A549 (cell line): ENCODE measurements around the gene HMX2. TPM values are rescaled to one million over a fixed set of nuclear protein-coding genes. Genes with fewer than 3 reads are reported as not detected.

Experiments
- ATAC-seq, 2 experiments: fragments of 200-7000 bp in 1 of 2; fragments of >200 bp in 1 of 2; cut with Nextera tagmentation in 1 of 2; cut with Tn5 transposase in 1 of 2; 3 replicates each; pipeline versions ENCODE4 v1.8.0 to v1.9.1; 2018 to 2020; ENCODE audit warnings: mild to moderate bottlenecking in 1 of 2, moderate library complexity in 1 of 2
- CTCF ChIA-PET: fragments of 300-600 bp; sonication (Branson Sonifier 250); formaldehyde crosslinking; extraction: SDS; loops from one replicate; lab custom pipeline; 2021; ENCODE audit warnings: antibody characterized with exemption, inconsistent platforms; lab: Yijun Ruan, JAX
- POLR2A ChIA-PET: fragments of 350-600 bp; formaldehyde crosslinking; extraction: SDS; loops from one replicate; lab custom pipeline; 2021; ENCODE audit warnings: antibody characterized with exemption, inconsistent platforms; lab: Yijun Ruan, JAX
- DNase-seq, 2 experiments: peaks; one replicate each; pipeline versions ENCODE4 v3.0.0 to v3.0.0-alpha.2; 2011 to 2016; ENCODE audit warnings: low read depth in 1 of 2, low spot score in 1 of 2
- FAIRE-seq: peaks from 2 replicates; lab custom pipeline; 2011; peaks lifted over from hg19 to GRCh38; lab: Jason Lieb, UNC
- H3K27ac ChIP-seq, 2 experiments: fragments of >200 bp; sonication (Bioruptor Twin); formaldehyde crosslinking; 3 replicates each; pipeline ENCODE4 v1.5.1; 2016 to 2017
- H3K4me1 ChIP-seq: fragments of >200 bp; sonication (Bioruptor Twin); formaldehyde crosslinking; 3 replicates; pipeline ENCODE4 v1.6.1; 2016
- H3K4me2 ChIP-seq: fragments of >200 bp; sonication (Bioruptor Twin); formaldehyde crosslinking; 3 replicates; pipeline ENCODE4 v1.6.1; 2016
- H3K4me3 ChIP-seq: fragments of >200 bp; sonication (Bioruptor Twin); formaldehyde crosslinking; 3 replicates; pipeline ENCODE4 v1.5.1; 2016
- H3K9me3 ChIP-seq: fragments of >200 bp; sonication (Bioruptor Twin); formaldehyde crosslinking; 3 replicates; pipeline ENCODE4 v1.6.1; 2016
- BHLHE40 ChIP-seq: IDR thresholded peaks from 2 replicates; pipeline ENCODE4 v1.6.1; 2012; ENCODE audit warnings: low read depth, low read length, inconsistent platforms
- CBX2 ChIP-seq: fragments of 200-600 bp; sonication (generic); IDR thresholded peaks from 2 replicates; pipeline ENCODE4 v1.6.1; 2016; ENCODE audit warnings: low read depth, mild to moderate bottlenecking, borderline replicate concordance
- CHD2 ChIP-seq: fragments of 150-350 bp; IDR thresholded peaks from 2 replicates; pipeline ENCODE4 v1.6.1; 2014; ENCODE audit warnings: low read length; ENCODE audit not compliant: partially characterized antibody
- CHD4 ChIP-seq: fragments of 200-600 bp; sonication (generic); IDR thresholded peaks from 2 replicates; pipeline ENCODE4 v1.6.1; 2016; ENCODE audit warnings: antibody characterized with exemption, mild to moderate bottlenecking, borderline replicate concordance
- E2F6 ChIP-seq: IDR thresholded peaks from 2 replicates; pipeline ENCODE4 v1.6.1; 2012; ENCODE audit warnings: low read depth, borderline replicate concordance
- EHF ChIP-seq: fragments of 250-450 bp; sonication (Bioruptor Pico); IDR thresholded peaks from 2 replicates; pipeline ENCODE4 v1.5.0; 2020; ENCODE audit warnings: mild to moderate bottlenecking
- EHMT2 ChIP-seq: fragments of 200-600 bp; sonication (generic); IDR thresholded peaks from 2 replicates; pipeline ENCODE4 v1.6.1; 2016; ENCODE audit warnings: antibody characterized with exemption, low read depth, mild to moderate bottlenecking, moderate library complexity
- ESRRA ChIP-seq: fragments of 150-350 bp; IDR thresholded peaks from 2 replicates; pipeline ENCODE4 v1.6.1; 2014; ENCODE audit warnings: mild to moderate bottlenecking, low read length, borderline replicate concordance
- FOXS1 ChIP-seq: fragments of 250-450 bp; sonication (Bioruptor Pico); IDR thresholded peaks from 2 replicates; pipeline ENCODE4 v1.5.0; 2020; ENCODE audit warnings: mild to moderate bottlenecking, moderate library complexity
- GATA3 ChIP-seq: IDR thresholded peaks from 2 replicates; pipeline ENCODE4 v1.6.1; 2012; ENCODE audit warnings: borderline replicate concordance
- HDAC2 ChIP-seq: fragments of 200-600 bp; sonication (generic); IDR thresholded peaks from 2 replicates; pipeline ENCODE4 v1.6.1; 2016
- HEYL ChIP-seq: fragments of 250-450 bp; sonication (Bioruptor Pico); IDR thresholded peaks from 2 replicates; pipeline ENCODE4 v1.8.0; 2021; ENCODE audit warnings: mild to moderate bottlenecking, moderate library complexity
- HOXB13 ChIP-seq: fragments of 250-450 bp; sonication (Bioruptor Pico); IDR thresholded peaks from 2 replicates; pipeline ENCODE4 v1.5.0; 2020; ENCODE audit warnings: low read depth, mild to moderate bottlenecking, moderate library complexity
- JUN ChIP-seq, 2 experiments: fragments of >200 bp; sonication (Bioruptor Twin); formaldehyde crosslinking; IDR thresholded peaks; 2 replicates in 1 of 2; 3 replicates in 1 of 2; pipeline ENCODE4 v1.6.1; 2016 to 2017
- KDM5A ChIP-seq: fragments of 200-600 bp; sonication (generic); IDR thresholded peaks from 2 replicates; pipeline ENCODE4 v1.6.1; 2016; ENCODE audit warnings: antibody characterized with exemption, mild to moderate bottlenecking
- MAZ ChIP-seq: fragments of 150-350 bp; IDR thresholded peaks from 2 replicates; pipeline ENCODE4 v1.6.1; 2014; ENCODE audit warnings: antibody characterized with exemption, low read depth, low read length, borderline replicate concordance
- NFE2L2 ChIP-seq: fragments of 150-350 bp; conservative IDR thresholded peaks from 2 replicates; pipeline ENCODE4 v1.6.1; 2014; ENCODE audit warnings: low read length
- NPAS2 ChIP-seq: fragments of 250-450 bp; sonication (Bioruptor Pico); IDR thresholded peaks from 2 replicates; pipeline ENCODE4 v1.8.0; 2022; ENCODE audit warnings: mild to moderate bottlenecking, moderate library complexity, borderline replicate concordance
- PHF8 ChIP-seq: fragments of 200-600 bp; sonication (generic); IDR thresholded peaks from 2 replicates; pipeline ENCODE4 v1.6.1; 2016; ENCODE audit warnings: low read depth, mild to moderate bottlenecking, antibody characterized with exemption, moderate library complexity, borderline replicate concordance
- POLR2AphosphoS2 ChIP-seq: conservative IDR thresholded peaks from 2 replicates; pipeline ENCODE4 v1.6.1; 2012; ENCODE audit warnings: low read length, improper control_type of control experiment, inconsistent platforms
- SREBF2 ChIP-seq: fragments of 450-650 bp; IDR thresholded peaks from 2 replicates; pipeline ENCODE4 v1.6.1; 2014; ENCODE audit warnings: mild to moderate bottlenecking, moderate library complexity
- TP53 ChIP-seq: fragments of 250-450 bp; sonication (Bioruptor Pico); IDR thresholded peaks from 2 replicates; pipeline ENCODE4 v1.5.0; 2021; ENCODE audit warnings: mild to moderate bottlenecking, moderate library complexity
- WGBS: methylation state at CpG from one replicate; pipeline ENCODE4 v1.1.6; 2017; ENCODE audit errors: missing lambda C conversion rate; 5-methylcytosine and 5-hydroxymethylcytosine counted together
- polyA plus RNA-seq, 4 experiments: library from polyadenylated mRNA; depleted of rRNA in 3 of 4; stranded (reverse); fragments of >200 nt; fragmentation: RNase III in 1 of 4; extraction: RNeasy Plus Mini Kit Qiagen cat#74134 plus additional on column Dnase treatment in 1 of 4; gene quantifications; 2 replicates in 3 of 4; 3 replicates in 1 of 4; pipeline ENCODE4 v1.2.3, GENCODE V29; 2011 to 2017
- TF ChIP-seq, protein P1 (sequence below): fragments of 200-600 bp; sonication (generic); IDR thresholded peaks from 2 replicates; pipeline ENCODE4 v1.6.1; 2016; ENCODE audit warnings: antibody characterized with exemption, mild to moderate bottlenecking, moderate library complexity
- TF ChIP-seq, protein P2 (sequence below): IDR thresholded peaks from 2 replicates; pipeline ENCODE4 v1.6.1; 2012

The HMX2 gene
- polyA plus RNA-seq, 2 of the 4 experiments (the other 2 are of a cell fraction): 0.08 TPM; not detected in 1

DNA sequence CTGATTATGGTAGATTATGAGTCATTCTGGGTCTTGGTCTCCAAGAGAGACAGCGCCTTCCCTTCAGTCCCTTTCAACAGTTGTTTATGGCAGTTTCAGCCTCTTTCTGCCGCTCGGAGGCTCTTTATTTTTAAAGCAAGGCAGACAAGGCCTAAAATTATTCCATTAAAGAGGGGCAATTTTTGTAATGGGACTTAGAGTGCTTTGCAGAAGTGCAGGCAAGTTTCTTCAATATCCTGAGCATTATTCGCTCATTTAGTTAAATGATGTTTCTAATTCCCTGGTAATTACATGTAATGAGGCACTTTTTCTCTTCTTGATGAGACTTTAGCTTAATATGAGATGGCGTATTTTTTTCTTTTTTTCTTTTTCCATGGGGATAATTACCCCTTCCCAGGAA is 39.8 kb downstream of the HMX2 start:
- DNase-seq (no peak), FAIRE-seq (no peak), ATAC-seq (no peak)
- no peak overlapping the region for H3K4me2 ChIP-seq
- TF ChIP-seq HOXB13 (CRISPR knock-in tag) (no peak), GATA3 (no peak), NFE2L2 (no peak), MAZ (no peak), FOXS1 (CRISPR knock-in tag) (no peak), CHD4 (no peak), EHF (CRISPR knock-in tag) (no peak), HEYL (CRISPR knock-in tag) (no peak), NPAS2 (CRISPR knock-in tag) (no peak), CBX2 (no peak), CHD2 (no peak), E2F6 (no peak), TP53 (CRISPR knock-in tag) (no peak), BHLHE40 (no peak), EHMT2 (no peak)
- TF ChIP-seq, protein P1, sequence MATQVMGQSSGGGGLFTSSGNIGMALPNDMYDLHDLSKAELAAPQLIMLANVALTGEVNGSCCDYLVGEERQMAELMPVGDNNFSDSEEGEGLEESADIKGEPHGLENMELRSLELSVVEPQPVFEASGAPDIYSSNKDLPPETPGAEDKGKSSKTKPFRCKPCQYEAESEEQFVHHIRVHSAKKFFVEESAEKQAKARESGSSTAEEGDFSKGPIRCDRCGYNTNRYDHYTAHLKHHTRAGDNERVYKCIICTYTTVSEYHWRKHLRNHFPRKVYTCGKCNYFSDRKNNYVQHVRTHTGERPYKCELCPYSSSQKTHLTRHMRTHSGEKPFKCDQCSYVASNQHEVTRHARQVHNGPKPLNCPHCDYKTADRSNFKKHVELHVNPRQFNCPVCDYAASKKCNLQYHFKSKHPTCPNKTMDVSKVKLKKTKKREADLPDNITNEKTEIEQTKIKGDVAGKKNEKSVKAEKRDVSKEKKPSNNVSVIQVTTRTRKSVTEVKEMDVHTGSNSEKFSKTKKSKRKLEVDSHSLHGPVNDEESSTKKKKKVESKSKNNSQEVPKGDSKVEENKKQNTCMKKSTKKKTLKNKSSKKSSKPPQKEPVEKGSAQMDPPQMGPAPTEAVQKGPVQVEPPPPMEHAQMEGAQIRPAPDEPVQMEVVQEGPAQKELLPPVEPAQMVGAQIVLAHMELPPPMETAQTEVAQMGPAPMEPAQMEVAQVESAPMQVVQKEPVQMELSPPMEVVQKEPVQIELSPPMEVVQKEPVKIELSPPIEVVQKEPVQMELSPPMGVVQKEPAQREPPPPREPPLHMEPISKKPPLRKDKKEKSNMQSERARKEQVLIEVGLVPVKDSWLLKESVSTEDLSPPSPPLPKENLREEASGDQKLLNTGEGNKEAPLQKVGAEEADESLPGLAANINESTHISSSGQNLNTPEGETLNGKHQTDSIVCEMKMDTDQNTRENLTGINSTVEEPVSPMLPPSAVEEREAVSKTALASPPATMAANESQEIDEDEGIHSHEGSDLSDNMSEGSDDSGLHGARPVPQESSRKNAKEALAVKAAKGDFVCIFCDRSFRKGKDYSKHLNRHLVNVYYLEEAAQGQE: no peak
- 90% methylated on average over 5 of the region's 5 CpGs for WGBS
- no peak overlapping the region for H3K4me3 ChIP-seq
- H3K9me3 ChIP-seq: peaks cover 22% of the 10 kb centered on the region
- H3K27ac ChIP-seq: no peak overlapping the region
- ChIA-PET CTCF (no interaction called here), POLR2A (no interaction called here)
- no peaks in the 10 kb centered on the region for H3K4me1 ChIP-seq

DNA sequence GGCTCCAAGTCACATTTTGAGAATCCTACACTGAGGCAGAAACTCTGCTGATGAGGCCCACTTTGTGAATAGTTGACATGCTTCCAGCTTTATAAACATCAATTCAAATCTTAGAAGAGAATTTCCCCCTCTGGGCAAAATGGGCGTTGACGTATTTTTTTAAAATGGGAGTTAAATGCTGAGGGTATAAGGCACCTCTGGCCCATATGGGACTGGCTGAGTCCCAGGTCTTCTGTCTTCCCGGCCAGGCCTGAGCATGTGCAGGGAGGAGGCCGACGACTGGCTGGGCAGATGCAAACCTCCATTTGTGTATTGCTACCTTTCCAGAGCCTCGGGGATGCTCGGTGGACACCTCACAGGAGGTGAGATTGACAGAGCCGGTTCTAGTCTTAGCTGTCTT is 44.0 kb downstream of the HMX2 start:
- TF ChIP-seq POLR2AphosphoS2: no peak
- ChIA-PET POLR2A (no interaction called here), CTCF (no interaction called here)
- FAIRE-seq (no peak), DNase-seq (no peak), ATAC-seq (no peak)
- 86% methylated on average over 8 of the region's 8 CpGs for WGBS
- Histone ChIP-seq H3K9me3 (no peaks in the 10 kb centered on the region), H3K4me2 (no peak overlapping the region), H3K4me3 (no peak overlapping the region), H3K4me1 (no peaks in the 10 kb centered on the region), H3K27ac (no peak overlapping the region)

- DNase-seq (no peak), ATAC-seq (no peak), FAIRE-seq (no peak)
- Histone ChIP-seq H3K4me2 (no peak overlapping the region), H3K4me3 (no peak overlapping the region), H3K9me3 (no peaks in the 10 kb centered on the region), H3K4me1 (no peaks in the 10 kb centered on the region), H3K27ac (no peak overlapping the region)
- CTCF ChIA-PET: no interaction called here
- TF ChIP-seq HDAC2 (no peak), JUN (IDR thresholded peaks at IDR 0.05) (no peak), E2F6 (no peak), PHF8 (no peak), POLR2AphosphoS2 (no peak), ESRRA (no peak), EHMT2 (no peak), HOXB13 (CRISPR knock-in tag) (no peak), KDM5A (no peak), SREBF2 (no peak), NFE2L2 (no peak)
- TF ChIP-seq, protein P2, sequence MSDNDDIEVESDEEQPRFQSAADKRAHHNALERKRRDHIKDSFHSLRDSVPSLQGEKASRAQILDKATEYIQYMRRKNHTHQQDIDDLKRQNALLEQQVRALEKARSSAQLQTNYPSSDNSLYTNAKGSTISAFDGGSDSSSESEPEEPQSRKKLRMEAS: no peak
- 82% methylated on average over 9 of the region's 9 CpGs for WGBS
- POLR2A ChIA-PET: no interaction called here
These were observed 46.1 kb downstream of the HMX2 start for GRCh38 chr10:123194056-123194455.
